H9 (cell line): ENCODE results near the gene CRMP1. TPM values are rescaled to one million over a fixed set of nuclear protein-coding genes. Genes with fewer than 3 reads are reported as not detected.

Experiments used
- DNase-seq: peaks from one replicate; pipeline ENCODE4 v3.0.0-alpha.2; 2017
- H2AFZ ChIP-seq: one replicate; pipeline ENCODE4 v1.6.1; 2013; ENCODE audit warnings: mild to moderate bottlenecking, low read length, control low read depth, moderate library complexity
- H2AK5ac ChIP-seq: 2 replicates; pipeline ENCODE4 v1.6.1; 2013; ENCODE audit warnings: low read length, control low read depth, mixed read lengths; ENCODE audit not compliant: insufficient read length
- H2BK120ac ChIP-seq: one replicate; pipeline ENCODE4 v1.6.1; 2013; ENCODE audit warnings: low read depth, mild to moderate bottlenecking, low read length, control low read depth, inconsistent platforms; ENCODE audit not compliant: poor library complexity, severe bottlenecking
- H2BK12ac ChIP-seq: 2 replicates; pipeline ENCODE4 v1.6.1; 2013; ENCODE audit warnings: low read length, control low read depth, mixed read lengths, low read depth; ENCODE audit not compliant: insufficient read length
- H2BK15ac ChIP-seq: 2 replicates; pipeline ENCODE4 v1.6.1; 2013; ENCODE audit warnings: low read depth, low read length, control low read depth
- H2BK20ac ChIP-seq: one replicate; pipeline ENCODE4 v1.6.1; 2013; ENCODE audit warnings: low read depth, mild to moderate bottlenecking, low read length, control low read depth, inconsistent platforms; ENCODE audit not compliant: poor library complexity, severe bottlenecking
- H2BK5ac ChIP-seq: 2 replicates; pipeline ENCODE4 v1.6.1; 2013; ENCODE audit warnings: low read length, control low read depth, mixed read lengths; ENCODE audit not compliant: insufficient read length
- H3K14ac ChIP-seq: 2 replicates; pipeline ENCODE4 v1.6.1; 2013; ENCODE audit warnings: low read length, control low read depth; ENCODE audit not compliant: insufficient read depth
- H3K18ac ChIP-seq: 2 replicates; pipeline ENCODE4 v1.6.1; 2013; ENCODE audit warnings: low read depth, mild to moderate bottlenecking, mixed read lengths, low read length, control low read depth; ENCODE audit not compliant: insufficient read length
- H3K23ac ChIP-seq: 2 replicates; pipeline ENCODE4 v1.6.1; 2013; ENCODE audit warnings: low read length, control low read depth, mixed read lengths, low read depth; ENCODE audit not compliant: insufficient read length
- H3K23me2 ChIP-seq: 2 replicates; pipeline ENCODE4 v1.6.1; 2013; ENCODE audit warnings: low read depth, mild to moderate bottlenecking, mixed read lengths, low read length, control low read depth; ENCODE audit not compliant: insufficient read length, poor library complexity, severe bottlenecking
- H3K27ac ChIP-seq: 2 replicates; pipeline ENCODE4 v1.5.1; 2013; ENCODE audit warnings: low read length, control low read depth, mixed read lengths, low read depth; ENCODE audit not compliant: insufficient read length
- H3K27me3 ChIP-seq: 2 replicates; pipeline ENCODE4 v1.6.1; 2013; ENCODE audit warnings: low read length, control low read depth, inconsistent platforms; ENCODE audit not compliant: insufficient read depth
- H3K4ac ChIP-seq: 2 replicates; pipeline ENCODE4 v1.6.1; 2013; ENCODE audit warnings: low read depth, mild to moderate bottlenecking, control low read depth, inconsistent platforms, low read length, moderate library complexity
- H3K4me1 ChIP-seq: 2 replicates; pipeline ENCODE4 v1.6.1; 2013; ENCODE audit warnings: low read length, control low read depth, inconsistent platforms; ENCODE audit not compliant: insufficient read depth
- H3K4me2 ChIP-seq: 2 replicates; pipeline ENCODE4 v1.6.1; 2013; ENCODE audit warnings: low read length, control low read depth, mixed read lengths; ENCODE audit not compliant: insufficient read length, insufficient read depth
- H3K56ac ChIP-seq: 2 replicates; pipeline ENCODE4 v1.6.1; 2013; ENCODE audit warnings: low read depth, mild to moderate bottlenecking, mixed read lengths, low read length, control low read depth; ENCODE audit not compliant: insufficient read length
- H3K79me1 ChIP-seq: 2 replicates; pipeline ENCODE4 v1.6.1; 2013; ENCODE audit warnings: low read depth, mild to moderate bottlenecking, moderate library complexity, low read length, control low read depth, inconsistent platforms; ENCODE audit not compliant: insufficient read depth, poor library complexity, severe bottlenecking
- H3K79me2 ChIP-seq: 2 replicates; pipeline ENCODE4 v1.6.1; 2013; ENCODE audit warnings: low read length, control low read depth, inconsistent platforms; ENCODE audit not compliant: insufficient read depth
- H3K9ac ChIP-seq: 2 replicates; pipeline ENCODE4 v1.6.1; 2013; ENCODE audit warnings: low read length, control low read depth, mixed read lengths; ENCODE audit not compliant: insufficient read length; ENCODE audit errors: extremely low read depth
- H3K9me3 ChIP-seq: one replicate; pipeline ENCODE4 v1.6.1; 2013; ENCODE audit warnings: low read depth, low read length, inconsistent platforms; ENCODE audit not compliant: control insufficient read depth
- H3T11ph ChIP-seq: one replicate; pipeline ENCODE4 v1.6.1; 2013; ENCODE audit warnings: mild to moderate bottlenecking, low read length, control low read depth, inconsistent platforms
- H4K20me1 ChIP-seq: one replicate; pipeline ENCODE4 v1.6.1; 2013; ENCODE audit not compliant: control insufficient read depth, insufficient read length, insufficient read depth
- H4K5ac ChIP-seq: 2 replicates; pipeline ENCODE4 v1.6.1; 2013; ENCODE audit warnings: low read depth, mild to moderate bottlenecking, mixed read lengths, low read length, control low read depth; ENCODE audit not compliant: insufficient read length
- H4K8ac ChIP-seq: replicated peaks from 2 replicates; pipeline ENCODE4 v1.6.1; 2013; ENCODE audit warnings: low read length, control low read depth, mixed read lengths, low read depth; ENCODE audit not compliant: insufficient read length
- H4K91ac ChIP-seq: 2 replicates; pipeline ENCODE4 v1.6.1; 2013; ENCODE audit warnings: low read depth, mild to moderate bottlenecking, moderate library complexity, mixed read lengths, low read length, control low read depth; ENCODE audit not compliant: insufficient read length
- H3K27ac Mint-ChIP-seq, 3 experiments: 2 replicates in 2 of 3; 3 replicates in 1 of 3; pipeline ENCODE4 v1.8.0; 2020 to 2021; ENCODE audit warnings: mixed read lengths in 3 of 3, mild to moderate bottlenecking in 1 of 3, moderate library complexity in 1 of 3
- H3K27me3 Mint-ChIP-seq: 2 replicates; pipeline ENCODE4 v1.8.0; 2021; ENCODE audit warnings: low read depth, mild to moderate bottlenecking, moderate library complexity, mixed read lengths
- H3K36me3 Mint-ChIP-seq, 3 experiments: 2 replicates in 2 of 3; 3 replicates in 1 of 3; pipeline ENCODE4 v1.8.0; 2020 to 2021; ENCODE audit warnings: low read depth in 3 of 3, mixed read lengths in 3 of 3; ENCODE audit not compliant: insufficient read depth in 1 of 3
- H3K4me1 Mint-ChIP-seq, 2 experiments: 2 replicates each; pipeline ENCODE4 v1.8.0; 2020; ENCODE audit warnings: mixed read lengths in 2 of 2
- H3K4me3 Mint-ChIP-seq, 2 experiments: 2 replicates in 1 of 2; 3 replicates in 1 of 2; pipeline ENCODE4 v1.8.0; 2020 to 2021; ENCODE audit warnings: mild to moderate bottlenecking in 2 of 2, mixed read lengths in 2 of 2, moderate library complexity in 1 of 2
- H3K9me3 Mint-ChIP-seq, 2 experiments: 2 replicates in 1 of 2; 3 replicates in 1 of 2; pipeline ENCODE4 v1.8.0; 2020; ENCODE audit warnings: mild to moderate bottlenecking in 2 of 2, mixed read lengths in 2 of 2, moderate library complexity in 1 of 2
- CTCF ChIP-seq: fragments of 200-600 bp; sonication (generic); conservative IDR thresholded peaks from 3 replicates; pipeline ENCODE4 v1.8.0; 2021; ENCODE audit warnings: antibody characterized with exemption, mild to moderate bottlenecking
- WGBS: extraction: QIAGEN DNeasy Blood & Tissue Kit; methylation state at CpG from one replicate; pipeline ENCODE4 v1.1.7; 2013; ENCODE audit warnings: missing lambda C conversion rate, low lambda C conversion rate, mixed read lengths; ENCODE audit not compliant: insufficient read length; ENCODE audit errors: extremely low coverage; 5-methylcytosine and 5-hydroxymethylcytosine counted together
- total RNA-seq: library from RNA; stranded (reverse); gene quantifications from 2 replicates; pipeline ENCODE4 v1.2.1, GENCODE V29; 2021

CRMP1 gene
- total RNA-seq, 1 experiment from 2014 or later: 71.6 TPM

- H3K9ac ChIP-seq: no peak overlapping the region
- no peak overlapping the region for H4K5ac ChIP-seq
- peaks cover 5 to 7% of the 10 kb centered on the region in 2 experiments for H3K9me3 Mint-ChIP-seq
- TF ChIP-seq CTCF: no peak
- no peak overlapping the region for H2AK5ac ChIP-seq
- H3K14ac ChIP-seq: no peak overlapping the region
- no peak overlapping the region for H2BK5ac ChIP-seq
- H3K79me2 ChIP-seq: no peaks in the 10 kb centered on the region
- DNase-seq: no peak
- no peak overlapping the region for H3K27ac ChIP-seq
- no peaks in the 10 kb centered on the region for H4K20me1 ChIP-seq
- H2BK15ac ChIP-seq: no peak overlapping the region
- peaks cover 4% of the 10 kb centered on the region for H3K23me2 ChIP-seq
- H2AFZ ChIP-seq: no peak overlapping the region
- H2BK20ac ChIP-seq: no peak overlapping the region
- no peak overlapping the region for H4K8ac ChIP-seq
- no peak overlapping the region for H2BK120ac ChIP-seq
- H3K18ac ChIP-seq: no peak overlapping the region
- H3K4me3 Mint-ChIP-seq: no peak overlapping the region
- H3K4ac ChIP-seq: no peak overlapping the region
- H3K4me1 ChIP-seq: peaks cover 4% of the 10 kb centered on the region; the same call in 1 of the 2 replicates
- peaks cover 0 to 9% (median 3%) of the 10 kb centered on the region in 3 experiments; a peak in 4 of 7 replicates for H3K36me3 Mint-ChIP-seq
- no peak overlapping the region for H3K4me2 ChIP-seq
- H3K27ac Mint-ChIP-seq: no peak overlapping the region
- H3K23ac ChIP-seq: no peak overlapping the region
- peaks cover 6% of the 10 kb centered on the region; the same call in 1 of the 2 replicates for H3K27me3 ChIP-seq
- H3K4me1 Mint-ChIP-seq: peaks cover 32 to 33% of the 10 kb centered on the region in 2 experiments
- H3K9me3 ChIP-seq: no peaks in the 10 kb centered on the region
- WGBS: no CpG with 5 or more reads among the region's 13 CpGs
- H3K27me3 Mint-ChIP-seq: peaks cover 94% of the 10 kb centered on the region
- H3K79me1 ChIP-seq: no peaks in the 10 kb centered on the region
- H3T11ph ChIP-seq: no peak overlapping the region
- no peak overlapping the region for H2BK12ac ChIP-seq
- H3K56ac ChIP-seq: no peak overlapping the region
- no peak overlapping the region for H4K91ac ChIP-seq
Measured at GRCh38 chr4:5897674-5898073, 4.8 kb upstream of the CRMP1 start.
